ENCODE data around the gene SUGCT. TPM values are rescaled to one million over a fixed set of nuclear protein-coding genes. Genes with fewer than 3 reads are reported as not detected.

SUGCT gene
- total and polyA plus RNA-seq, 2 of the 8 experiments (the other 6 are each of a cell fraction or from before 2014, with no cell fraction given) = 2.8 to 5.4 TPM

DNA sequence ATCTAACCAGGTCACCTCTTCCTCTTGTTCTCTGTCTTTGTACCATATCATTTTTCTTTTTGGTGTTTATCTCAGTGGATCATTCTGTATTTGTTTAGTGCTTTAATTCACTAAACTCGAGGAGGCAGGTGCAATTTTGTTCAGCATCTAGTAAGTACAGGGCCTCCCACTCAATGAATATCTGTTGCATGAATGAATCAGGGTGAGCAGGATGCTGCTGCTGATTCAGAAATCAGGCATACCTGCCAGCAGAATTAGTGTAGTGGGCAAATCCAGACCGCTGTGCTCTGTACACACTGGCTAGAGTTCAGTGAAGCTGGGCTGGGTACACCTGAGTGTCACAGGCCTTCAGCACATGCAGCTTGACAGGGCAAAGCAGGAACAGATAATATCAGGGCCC is 511.9 kb downstream of the SUGCT start (continued):
- TF ChIP-seq, protein P1, sequence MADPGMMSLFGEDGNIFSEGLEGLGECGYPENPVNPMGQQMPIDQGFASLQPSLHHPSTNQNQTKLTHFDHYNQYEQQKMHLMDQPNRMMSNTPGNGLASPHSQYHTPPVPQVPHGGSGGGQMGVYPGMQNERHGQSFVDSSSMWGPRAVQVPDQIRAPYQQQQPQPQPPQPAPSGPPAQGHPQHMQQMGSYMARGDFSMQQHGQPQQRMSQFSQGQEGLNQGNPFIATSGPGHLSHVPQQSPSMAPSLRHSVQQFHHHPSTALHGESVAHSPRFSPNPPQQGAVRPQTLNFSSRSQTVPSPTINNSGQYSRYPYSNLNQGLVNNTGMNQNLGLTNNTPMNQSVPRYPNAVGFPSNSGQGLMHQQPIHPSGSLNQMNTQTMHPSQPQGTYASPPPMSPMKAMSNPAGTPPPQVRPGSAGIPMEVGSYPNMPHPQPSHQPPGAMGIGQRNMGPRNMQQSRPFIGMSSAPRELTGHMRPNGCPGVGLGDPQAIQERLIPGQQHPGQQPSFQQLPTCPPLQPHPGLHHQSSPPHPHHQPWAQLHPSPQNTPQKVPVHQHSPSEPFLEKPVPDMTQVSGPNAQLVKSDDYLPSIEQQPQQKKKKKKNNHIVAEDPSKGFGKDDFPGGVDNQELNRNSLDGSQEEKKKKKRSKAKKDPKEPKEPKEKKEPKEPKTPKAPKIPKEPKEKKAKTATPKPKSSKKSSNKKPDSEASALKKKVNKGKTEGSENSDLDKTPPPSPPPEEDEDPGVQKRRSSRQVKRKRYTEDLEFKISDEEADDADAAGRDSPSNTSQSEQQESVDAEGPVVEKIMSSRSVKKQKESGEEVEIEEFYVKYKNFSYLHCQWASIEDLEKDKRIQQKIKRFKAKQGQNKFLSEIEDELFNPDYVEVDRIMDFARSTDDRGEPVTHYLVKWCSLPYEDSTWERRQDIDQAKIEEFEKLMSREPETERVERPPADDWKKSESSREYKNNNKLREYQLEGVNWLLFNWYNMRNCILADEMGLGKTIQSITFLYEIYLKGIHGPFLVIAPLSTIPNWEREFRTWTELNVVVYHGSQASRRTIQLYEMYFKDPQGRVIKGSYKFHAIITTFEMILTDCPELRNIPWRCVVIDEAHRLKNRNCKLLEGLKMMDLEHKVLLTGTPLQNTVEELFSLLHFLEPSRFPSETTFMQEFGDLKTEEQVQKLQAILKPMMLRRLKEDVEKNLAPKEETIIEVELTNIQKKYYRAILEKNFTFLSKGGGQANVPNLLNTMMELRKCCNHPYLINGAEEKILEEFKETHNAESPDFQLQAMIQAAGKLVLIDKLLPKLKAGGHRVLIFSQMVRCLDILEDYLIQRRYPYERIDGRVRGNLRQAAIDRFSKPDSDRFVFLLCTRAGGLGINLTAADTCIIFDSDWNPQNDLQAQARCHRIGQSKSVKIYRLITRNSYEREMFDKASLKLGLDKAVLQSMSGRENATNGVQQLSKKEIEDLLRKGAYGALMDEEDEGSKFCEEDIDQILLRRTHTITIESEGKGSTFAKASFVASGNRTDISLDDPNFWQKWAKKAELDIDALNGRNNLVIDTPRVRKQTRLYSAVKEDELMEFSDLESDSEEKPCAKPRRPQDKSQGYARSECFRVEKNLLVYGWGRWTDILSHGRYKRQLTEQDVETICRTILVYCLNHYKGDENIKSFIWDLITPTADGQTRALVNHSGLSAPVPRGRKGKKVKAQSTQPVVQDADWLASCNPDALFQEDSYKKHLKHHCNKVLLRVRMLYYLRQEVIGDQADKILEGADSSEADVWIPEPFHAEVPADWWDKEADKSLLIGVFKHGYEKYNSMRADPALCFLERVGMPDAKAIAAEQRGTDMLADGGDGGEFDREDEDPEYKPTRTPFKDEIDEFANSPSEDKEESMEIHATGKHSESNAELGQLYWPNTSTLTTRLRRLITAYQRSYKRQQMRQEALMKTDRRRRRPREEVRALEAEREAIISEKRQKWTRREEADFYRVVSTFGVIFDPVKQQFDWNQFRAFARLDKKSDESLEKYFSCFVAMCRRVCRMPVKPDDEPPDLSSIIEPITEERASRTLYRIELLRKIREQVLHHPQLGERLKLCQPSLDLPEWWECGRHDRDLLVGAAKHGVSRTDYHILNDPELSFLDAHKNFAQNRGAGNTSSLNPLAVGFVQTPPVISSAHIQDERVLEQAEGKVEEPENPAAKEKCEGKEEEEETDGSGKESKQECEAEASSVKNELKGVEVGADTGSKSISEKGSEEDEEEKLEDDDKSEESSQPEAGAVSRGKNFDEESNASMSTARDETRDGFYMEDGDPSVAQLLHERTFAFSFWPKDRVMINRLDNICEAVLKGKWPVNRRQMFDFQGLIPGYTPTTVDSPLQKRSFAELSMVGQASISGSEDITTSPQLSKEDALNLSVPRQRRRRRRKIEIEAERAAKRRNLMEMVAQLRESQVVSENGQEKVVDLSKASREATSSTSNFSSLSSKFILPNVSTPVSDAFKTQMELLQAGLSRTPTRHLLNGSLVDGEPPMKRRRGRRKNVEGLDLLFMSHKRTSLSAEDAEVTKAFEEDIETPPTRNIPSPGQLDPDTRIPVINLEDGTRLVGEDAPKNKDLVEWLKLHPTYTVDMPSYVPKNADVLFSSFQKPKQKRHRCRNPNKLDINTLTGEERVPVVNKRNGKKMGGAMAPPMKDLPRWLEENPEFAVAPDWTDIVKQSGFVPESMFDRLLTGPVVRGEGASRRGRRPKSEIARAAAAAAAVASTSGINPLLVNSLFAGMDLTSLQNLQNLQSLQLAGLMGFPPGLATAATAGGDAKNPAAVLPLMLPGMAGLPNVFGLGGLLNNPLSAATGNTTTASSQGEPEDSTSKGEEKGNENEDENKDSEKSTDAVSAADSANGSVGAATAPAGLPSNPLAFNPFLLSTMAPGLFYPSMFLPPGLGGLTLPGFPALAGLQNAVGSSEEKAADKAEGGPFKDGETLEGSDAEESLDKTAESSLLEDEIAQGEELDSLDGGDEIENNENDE (IDR thresholded peaks at IDR 0.05; ENCODE audit: insufficient replicate concordance, low read length) = no peak
- TF ChIP-seq TCF12 (IDR thresholded peaks at IDR 0.05; ENCODE audit: low read depth, low read length) (no peak), TBP (IDR thresholded peaks at IDR 0.05; ENCODE audit: low read depth, low read length) (no peak), SIN3A (conservative IDR thresholded peaks at IDR 0.05 in 1 of 2, IDR thresholded peaks at IDR 0.05 in 1 of 2; ENCODE audit: low read depth in 1 of 2, low read length in 2 of 2) (no peak), RAD21 (IDR thresholded peaks at IDR 0.05 in 1 of 2, conservative IDR thresholded peaks at IDR 0.05 in 1 of 2; ENCODE audit: low read depth in 2 of 2, low read length in 2 of 2) (no peak), EGR1 (IDR thresholded peaks at IDR 0.05; ENCODE audit: borderline replicate concordance, low read depth, low read length) (no peak), HDAC2 (IDR thresholded peaks at IDR 0.05; ENCODE audit: borderline replicate concordance in 1 of 2, low read depth in 2 of 2, low read length in 2 of 2) (no peak), SIX5 (IDR thresholded peaks at IDR 0.05; ENCODE audit: low read depth, low read length) (no peak), TEAD4 (IDR thresholded peaks at IDR 0.05; ENCODE audit: low read depth, low read length) (no peak)
